ENCODE measurements around the gene ATXN7L3.
A peak's percentile ranks its signal among the peaks of the same experiment; 100 is the strongest.

ATXN7L3 gene

GRCh38 chr17:44235583-44235936 is 35.9 kb upstream of the ATXN7L3 start (continued):
- TF ChIP-seq ZSCAN23 (tag by site-specific recombination; IDR thresholded peaks at IDR 0.05) (no peak), ZNF202 (tag by site-specific recombination; IDR thresholded peaks at IDR 0.05; ENCODE audit: borderline replicate concordance) (no peak), ZNF239 (tag by site-specific recombination; IDR thresholded peaks at IDR 0.05) (no peak), ZNF433 (tag by site-specific recombination; IDR thresholded peaks at IDR 0.05; ENCODE audit: low read depth) (no peak), OSR2 (tag by site-specific recombination; IDR thresholded peaks at IDR 0.05) (peak; percentile 35; the same call in 1 of the 2 replicates), ZNF560 (tag by site-specific recombination; IDR thresholded peaks at IDR 0.05; ENCODE audit: borderline replicate concordance) (no peak), ZNF555 (tag by site-specific recombination; conservative IDR thresholded peaks at IDR 0.05) (no peak), ZNF704 (tag by site-specific recombination; IDR thresholded peaks at IDR 0.05) (no peak), ZNF792 (tag by site-specific recombination; IDR thresholded peaks at IDR 0.05) (no peak), SP2 (tag by site-specific recombination; IDR thresholded peaks at IDR 0.05) (peak; percentile 20; the same call in 1 of the 2 replicates), ZFHX2 (tag by site-specific recombination; conservative IDR thresholded peaks at IDR 0.05) (peak; percentile 20), ZNF302 (tag by site-specific recombination; IDR thresholded peaks at IDR 0.05; ENCODE audit: low read depth) (no peak), ZBTB20 (tag by site-specific recombination; IDR thresholded peaks at IDR 0.05) (peak; percentile 49; the same call in 1 of the 2 replicates), ZBTB11 (tag by site-specific recombination; conservative IDR thresholded peaks at IDR 0.05; ENCODE audit: low read depth) (no peak), SCRT1 (tag by site-specific recombination; IDR thresholded peaks at IDR 0.05; ENCODE audit: borderline replicate concordance) (no peak), GFI1B (tag by site-specific recombination; IDR thresholded peaks at IDR 0.05) (peak; percentile 68; the same call in 1 of the 2 replicates), TRIM28 (IDR thresholded peaks at IDR 0.05; ENCODE audit: borderline replicate concordance, low read length) (no peak), ZNF292 (tag by site-specific recombination; IDR thresholded peaks at IDR 0.05; ENCODE audit: borderline replicate concordance, low read depth) (no peak), ZNF600 (tag by site-specific recombination; IDR thresholded peaks at IDR 0.05) (no peak), SP7 (tag by site-specific recombination; IDR thresholded peaks at IDR 0.05) (peak; percentile 54), ZNF670 (tag by site-specific recombination; IDR thresholded peaks at IDR 0.05; ENCODE audit: low read depth) (no peak), ZNF449 (tag by site-specific recombination; IDR thresholded peaks at IDR 0.05) (peak; percentile 44; the same call in 1 of the 2 replicates), ZNF121 (tag by site-specific recombination; IDR thresholded peaks at IDR 0.05) (no peak), FEZF1 (tag by site-specific recombination; IDR thresholded peaks at IDR 0.05) (no peak)
- TF ChIP-seq, protein P1, sequence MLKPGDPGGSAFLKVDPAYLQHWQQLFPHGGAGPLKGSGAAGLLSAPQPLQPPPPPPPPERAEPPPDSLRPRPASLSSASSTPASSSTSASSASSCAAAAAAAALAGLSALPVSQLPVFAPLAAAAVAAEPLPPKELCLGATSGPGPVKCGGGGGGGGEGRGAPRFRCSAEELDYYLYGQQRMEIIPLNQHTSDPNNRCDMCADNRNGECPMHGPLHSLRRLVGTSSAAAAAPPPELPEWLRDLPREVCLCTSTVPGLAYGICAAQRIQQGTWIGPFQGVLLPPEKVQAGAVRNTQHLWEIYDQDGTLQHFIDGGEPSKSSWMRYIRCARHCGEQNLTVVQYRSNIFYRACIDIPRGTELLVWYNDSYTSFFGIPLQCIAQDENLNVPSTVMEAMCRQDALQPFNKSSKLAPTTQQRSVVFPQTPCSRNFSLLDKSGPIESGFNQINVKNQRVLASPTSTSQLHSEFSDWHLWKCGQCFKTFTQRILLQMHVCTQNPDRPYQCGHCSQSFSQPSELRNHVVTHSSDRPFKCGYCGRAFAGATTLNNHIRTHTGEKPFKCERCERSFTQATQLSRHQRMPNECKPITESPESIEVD (tag by site-specific recombination; IDR thresholded peaks at IDR 0.05) = no peak
- TF ChIP-seq, protein P2, sequence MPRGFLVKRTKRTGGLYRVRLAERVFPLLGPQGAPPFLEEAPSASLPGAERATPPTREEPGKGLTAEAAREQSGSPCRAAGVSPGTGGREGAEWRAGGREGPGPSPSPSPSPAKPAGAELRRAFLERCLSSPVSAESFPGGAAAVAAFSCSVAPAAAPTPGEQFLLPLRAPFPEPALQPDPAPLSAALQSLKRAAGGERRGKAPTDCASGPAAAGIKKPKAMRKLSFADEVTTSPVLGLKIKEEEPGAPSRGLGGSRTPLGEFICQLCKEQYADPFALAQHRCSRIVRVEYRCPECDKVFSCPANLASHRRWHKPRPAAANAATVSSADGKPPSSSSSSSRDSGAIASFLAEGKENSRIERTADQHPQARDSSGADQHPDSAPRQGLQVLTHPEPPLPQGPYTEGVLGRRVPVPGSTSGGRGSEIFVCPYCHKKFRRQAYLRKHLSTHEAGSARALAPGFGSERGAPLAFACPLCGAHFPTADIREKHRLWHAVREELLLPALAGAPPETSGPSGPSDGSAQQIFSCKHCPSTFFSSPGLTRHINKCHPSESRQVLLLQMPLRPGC (tag by site-specific recombination; IDR thresholded peaks at IDR 0.05) = no peak
- TF ChIP-seq, protein P3, sequence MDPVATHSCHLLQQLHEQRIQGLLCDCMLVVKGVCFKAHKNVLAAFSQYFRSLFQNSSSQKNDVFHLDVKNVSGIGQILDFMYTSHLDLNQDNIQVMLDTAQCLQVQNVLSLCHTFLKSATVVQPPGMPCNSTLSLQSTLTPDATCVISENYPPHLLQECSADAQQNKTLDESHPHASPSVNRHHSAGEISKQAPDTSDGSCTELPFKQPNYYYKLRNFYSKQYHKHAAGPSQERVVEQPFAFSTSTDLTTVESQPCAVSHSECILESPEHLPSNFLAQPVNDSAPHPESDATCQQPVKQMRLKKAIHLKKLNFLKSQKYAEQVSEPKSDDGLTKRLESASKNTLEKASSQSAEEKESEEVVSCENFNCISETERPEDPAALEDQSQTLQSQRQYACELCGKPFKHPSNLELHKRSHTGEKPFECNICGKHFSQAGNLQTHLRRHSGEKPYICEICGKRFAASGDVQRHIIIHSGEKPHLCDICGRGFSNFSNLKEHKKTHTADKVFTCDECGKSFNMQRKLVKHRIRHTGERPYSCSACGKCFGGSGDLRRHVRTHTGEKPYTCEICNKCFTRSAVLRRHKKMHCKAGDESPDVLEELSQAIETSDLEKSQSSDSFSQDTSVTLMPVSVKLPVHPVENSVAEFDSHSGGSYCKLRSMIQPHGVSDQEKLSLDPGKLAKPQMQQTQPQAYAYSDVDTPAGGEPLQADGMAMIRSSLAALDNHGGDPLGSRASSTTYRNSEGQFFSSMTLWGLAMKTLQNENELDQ (tag by site-specific recombination; IDR thresholded peaks at IDR 0.05; ENCODE audit: low read depth) = no peak
- TF ChIP-seq, protein P4, sequence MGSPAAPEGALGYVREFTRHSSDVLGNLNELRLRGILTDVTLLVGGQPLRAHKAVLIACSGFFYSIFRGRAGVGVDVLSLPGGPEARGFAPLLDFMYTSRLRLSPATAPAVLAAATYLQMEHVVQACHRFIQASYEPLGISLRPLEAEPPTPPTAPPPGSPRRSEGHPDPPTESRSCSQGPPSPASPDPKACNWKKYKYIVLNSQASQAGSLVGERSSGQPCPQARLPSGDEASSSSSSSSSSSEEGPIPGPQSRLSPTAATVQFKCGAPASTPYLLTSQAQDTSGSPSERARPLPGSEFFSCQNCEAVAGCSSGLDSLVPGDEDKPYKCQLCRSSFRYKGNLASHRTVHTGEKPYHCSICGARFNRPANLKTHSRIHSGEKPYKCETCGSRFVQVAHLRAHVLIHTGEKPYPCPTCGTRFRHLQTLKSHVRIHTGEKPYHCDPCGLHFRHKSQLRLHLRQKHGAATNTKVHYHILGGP (tag by site-specific recombination; IDR thresholded peaks at IDR 0.05) = no peak
